H9 (cell line): ENCODE results near the gene SSRP1. TPM values are rescaled to one million over a fixed set of nuclear protein-coding genes. Genes with fewer than 3 reads are reported as not detected.

ENCODE experiments used
- DNase-seq: peaks from one replicate; pipeline ENCODE4 v3.0.0-alpha.2; 2017
- H2AFZ ChIP-seq: one replicate; pipeline ENCODE4 v1.6.1; 2013; ENCODE audit warnings: mild to moderate bottlenecking, low read length, control low read depth, moderate library complexity
- H2AK5ac ChIP-seq: 2 replicates; pipeline ENCODE4 v1.6.1; 2013; ENCODE audit warnings: low read length, control low read depth, mixed read lengths; ENCODE audit not compliant: insufficient read length
- H2BK120ac ChIP-seq: one replicate; pipeline ENCODE4 v1.6.1; 2013; ENCODE audit warnings: low read depth, mild to moderate bottlenecking, low read length, control low read depth, inconsistent platforms; ENCODE audit not compliant: poor library complexity, severe bottlenecking
- H2BK12ac ChIP-seq: 2 replicates; pipeline ENCODE4 v1.6.1; 2013; ENCODE audit warnings: low read length, control low read depth, mixed read lengths, low read depth; ENCODE audit not compliant: insufficient read length
- H2BK15ac ChIP-seq: 2 replicates; pipeline ENCODE4 v1.6.1; 2013; ENCODE audit warnings: low read depth, low read length, control low read depth
- H2BK20ac ChIP-seq: one replicate; pipeline ENCODE4 v1.6.1; 2013; ENCODE audit warnings: low read depth, mild to moderate bottlenecking, low read length, control low read depth, inconsistent platforms; ENCODE audit not compliant: poor library complexity, severe bottlenecking
- H2BK5ac ChIP-seq: 2 replicates; pipeline ENCODE4 v1.6.1; 2013; ENCODE audit warnings: low read length, control low read depth, mixed read lengths; ENCODE audit not compliant: insufficient read length
- H3K14ac ChIP-seq: 2 replicates; pipeline ENCODE4 v1.6.1; 2013; ENCODE audit warnings: low read length, control low read depth; ENCODE audit not compliant: insufficient read depth
- H3K18ac ChIP-seq: 2 replicates; pipeline ENCODE4 v1.6.1; 2013; ENCODE audit warnings: low read depth, mild to moderate bottlenecking, mixed read lengths, low read length, control low read depth; ENCODE audit not compliant: insufficient read length
- H3K23ac ChIP-seq: 2 replicates; pipeline ENCODE4 v1.6.1; 2013; ENCODE audit warnings: low read length, control low read depth, mixed read lengths, low read depth; ENCODE audit not compliant: insufficient read length
- H3K23me2 ChIP-seq: 2 replicates; pipeline ENCODE4 v1.6.1; 2013; ENCODE audit warnings: low read depth, mild to moderate bottlenecking, mixed read lengths, low read length, control low read depth; ENCODE audit not compliant: insufficient read length, poor library complexity, severe bottlenecking
- H3K27ac ChIP-seq: 2 replicates; pipeline ENCODE4 v1.5.1; 2013; ENCODE audit warnings: low read length, control low read depth, mixed read lengths, low read depth; ENCODE audit not compliant: insufficient read length
- H3K27me3 ChIP-seq: 2 replicates; pipeline ENCODE4 v1.6.1; 2013; ENCODE audit warnings: low read length, control low read depth, inconsistent platforms; ENCODE audit not compliant: insufficient read depth
- H3K4ac ChIP-seq: 2 replicates; pipeline ENCODE4 v1.6.1; 2013; ENCODE audit warnings: low read depth, mild to moderate bottlenecking, control low read depth, inconsistent platforms, low read length, moderate library complexity
- H3K4me1 ChIP-seq: 2 replicates; pipeline ENCODE4 v1.6.1; 2013; ENCODE audit warnings: low read length, control low read depth, inconsistent platforms; ENCODE audit not compliant: insufficient read depth
- H3K4me2 ChIP-seq: 2 replicates; pipeline ENCODE4 v1.6.1; 2013; ENCODE audit warnings: low read length, control low read depth, mixed read lengths; ENCODE audit not compliant: insufficient read length, insufficient read depth
- H3K56ac ChIP-seq: 2 replicates; pipeline ENCODE4 v1.6.1; 2013; ENCODE audit warnings: low read depth, mild to moderate bottlenecking, mixed read lengths, low read length, control low read depth; ENCODE audit not compliant: insufficient read length
- H3K79me1 ChIP-seq: 2 replicates; pipeline ENCODE4 v1.6.1; 2013; ENCODE audit warnings: low read depth, mild to moderate bottlenecking, moderate library complexity, low read length, control low read depth, inconsistent platforms; ENCODE audit not compliant: insufficient read depth, poor library complexity, severe bottlenecking
- H3K79me2 ChIP-seq: 2 replicates; pipeline ENCODE4 v1.6.1; 2013; ENCODE audit warnings: low read length, control low read depth, inconsistent platforms; ENCODE audit not compliant: insufficient read depth
- H3K9ac ChIP-seq: 2 replicates; pipeline ENCODE4 v1.6.1; 2013; ENCODE audit warnings: low read length, control low read depth, mixed read lengths; ENCODE audit not compliant: insufficient read length; ENCODE audit errors: extremely low read depth
- H3K9me3 ChIP-seq: one replicate; pipeline ENCODE4 v1.6.1; 2013; ENCODE audit warnings: low read depth, low read length, inconsistent platforms; ENCODE audit not compliant: control insufficient read depth
- H3T11ph ChIP-seq: one replicate; pipeline ENCODE4 v1.6.1; 2013; ENCODE audit warnings: mild to moderate bottlenecking, low read length, control low read depth, inconsistent platforms
- H4K20me1 ChIP-seq: one replicate; pipeline ENCODE4 v1.6.1; 2013; ENCODE audit not compliant: control insufficient read depth, insufficient read length, insufficient read depth
- H4K5ac ChIP-seq: 2 replicates; pipeline ENCODE4 v1.6.1; 2013; ENCODE audit warnings: low read depth, mild to moderate bottlenecking, mixed read lengths, low read length, control low read depth; ENCODE audit not compliant: insufficient read length
- H4K8ac ChIP-seq: replicated peaks from 2 replicates; pipeline ENCODE4 v1.6.1; 2013; ENCODE audit warnings: low read length, control low read depth, mixed read lengths, low read depth; ENCODE audit not compliant: insufficient read length
- H4K91ac ChIP-seq: 2 replicates; pipeline ENCODE4 v1.6.1; 2013; ENCODE audit warnings: low read depth, mild to moderate bottlenecking, moderate library complexity, mixed read lengths, low read length, control low read depth; ENCODE audit not compliant: insufficient read length
- H3K27ac Mint-ChIP-seq, 3 experiments: 2 replicates in 2 of 3; 3 replicates in 1 of 3; pipeline ENCODE4 v1.8.0; 2020 to 2021; ENCODE audit warnings: mixed read lengths in 3 of 3, mild to moderate bottlenecking in 1 of 3, moderate library complexity in 1 of 3
- H3K27me3 Mint-ChIP-seq: 2 replicates; pipeline ENCODE4 v1.8.0; 2021; ENCODE audit warnings: low read depth, mild to moderate bottlenecking, moderate library complexity, mixed read lengths
- H3K36me3 Mint-ChIP-seq, 3 experiments: 2 replicates in 2 of 3; 3 replicates in 1 of 3; pipeline ENCODE4 v1.8.0; 2020 to 2021; ENCODE audit warnings: low read depth in 3 of 3, mixed read lengths in 3 of 3; ENCODE audit not compliant: insufficient read depth in 1 of 3
- H3K4me1 Mint-ChIP-seq, 2 experiments: 2 replicates each; pipeline ENCODE4 v1.8.0; 2020; ENCODE audit warnings: mixed read lengths in 2 of 2
- H3K4me3 Mint-ChIP-seq, 2 experiments: 2 replicates in 1 of 2; 3 replicates in 1 of 2; pipeline ENCODE4 v1.8.0; 2020 to 2021; ENCODE audit warnings: mild to moderate bottlenecking in 2 of 2, mixed read lengths in 2 of 2, moderate library complexity in 1 of 2
- H3K9me3 Mint-ChIP-seq, 2 experiments: 2 replicates in 1 of 2; 3 replicates in 1 of 2; pipeline ENCODE4 v1.8.0; 2020; ENCODE audit warnings: mild to moderate bottlenecking in 2 of 2, mixed read lengths in 2 of 2, moderate library complexity in 1 of 2
- CTCF ChIP-seq: fragments of 200-600 bp; sonication (generic); conservative IDR thresholded peaks from 3 replicates; pipeline ENCODE4 v1.8.0; 2021; ENCODE audit warnings: antibody characterized with exemption, mild to moderate bottlenecking
- WGBS: extraction: QIAGEN DNeasy Blood & Tissue Kit; methylation state at CpG from one replicate; pipeline ENCODE4 v1.1.7; 2013; ENCODE audit warnings: missing lambda C conversion rate, low lambda C conversion rate, mixed read lengths; ENCODE audit not compliant: insufficient read length; ENCODE audit errors: extremely low coverage; 5-methylcytosine and 5-hydroxymethylcytosine counted together
- total RNA-seq: library from RNA; stranded (reverse); gene quantifications from 2 replicates; pipeline ENCODE4 v1.2.1, GENCODE V29; 2021

SSRP1 gene
- total RNA-seq, 1 experiment from 2014 or later = 202 TPM

- H3K18ac ChIP-seq = no peak overlapping the region
- H3T11ph ChIP-seq = no peak overlapping the region
- no CpG with 5 or more reads among the region's 10 CpGs for WGBS
- H2BK5ac ChIP-seq = no peak overlapping the region
- no peak overlapping the region for H2BK120ac ChIP-seq
- Mint-ChIP-seq H3K9me3 (peaks cover 10 to 17% of the 10 kb centered on the region in 2 experiments), H3K27me3 (no peaks in the 10 kb centered on the region), H3K27ac (no peak overlapping the region), H3K4me3 (no peak overlapping the region), H3K36me3 (peaks cover 72 to 75% (median 74%) of the 10 kb centered on the region in 3 experiments), H3K4me1 (peaks cover 9 to 21% of the 10 kb centered on the region in 2 experiments; a peak in 3 of 4 replicates)
- H3K79me1 ChIP-seq = no peaks in the 10 kb centered on the region
- no peak overlapping the region for H4K91ac ChIP-seq
- no peak overlapping the region for H2AK5ac ChIP-seq
- no peak for TF ChIP-seq CTCF
- H3K9me3 ChIP-seq = no peaks in the 10 kb centered on the region
- no peak overlapping the region for H3K56ac ChIP-seq
- H3K27ac ChIP-seq = no peak overlapping the region
- no peak overlapping the region for H3K23ac ChIP-seq
- no peak overlapping the region for H2BK12ac ChIP-seq
- H3K23me2 ChIP-seq = no peaks in the 10 kb centered on the region
- H3K4me2 ChIP-seq = no peak overlapping the region
- H2BK20ac ChIP-seq = no peak overlapping the region
- no peaks in the 10 kb centered on the region for H3K27me3 ChIP-seq
- H3K4me1 ChIP-seq = no peaks in the 10 kb centered on the region
- H2BK15ac ChIP-seq = no peak overlapping the region
- H4K20me1 ChIP-seq = no peaks in the 10 kb centered on the region
- no peak overlapping the region for H4K8ac ChIP-seq
- 0 out of 2 replicates have a peak, but pooled peaks cover 3% of the 10 kb centered on the region for H3K79me2 ChIP-seq
- H3K14ac ChIP-seq = no peak overlapping the region
- H3K4ac ChIP-seq = no peak overlapping the region
- no peak overlapping the region for H4K5ac ChIP-seq
- DNase-seq = no peak
- no peak overlapping the region for H3K9ac ChIP-seq
- no peak overlapping the region for H2AFZ ChIP-seq
Observed at GRCh38 chr11:57300785-57301184, 34.9 kb downstream of the SSRP1 start.
